ENCODE data around the gene CD68. TPM values are rescaled to one million over a fixed set of nuclear protein-coding genes. Genes with fewer than 3 reads are reported as not detected.

Gene CD68
- total RNA-seq, 2 experiments from 2014 or later = 0.44 to 0.54 TPM

DNA sequence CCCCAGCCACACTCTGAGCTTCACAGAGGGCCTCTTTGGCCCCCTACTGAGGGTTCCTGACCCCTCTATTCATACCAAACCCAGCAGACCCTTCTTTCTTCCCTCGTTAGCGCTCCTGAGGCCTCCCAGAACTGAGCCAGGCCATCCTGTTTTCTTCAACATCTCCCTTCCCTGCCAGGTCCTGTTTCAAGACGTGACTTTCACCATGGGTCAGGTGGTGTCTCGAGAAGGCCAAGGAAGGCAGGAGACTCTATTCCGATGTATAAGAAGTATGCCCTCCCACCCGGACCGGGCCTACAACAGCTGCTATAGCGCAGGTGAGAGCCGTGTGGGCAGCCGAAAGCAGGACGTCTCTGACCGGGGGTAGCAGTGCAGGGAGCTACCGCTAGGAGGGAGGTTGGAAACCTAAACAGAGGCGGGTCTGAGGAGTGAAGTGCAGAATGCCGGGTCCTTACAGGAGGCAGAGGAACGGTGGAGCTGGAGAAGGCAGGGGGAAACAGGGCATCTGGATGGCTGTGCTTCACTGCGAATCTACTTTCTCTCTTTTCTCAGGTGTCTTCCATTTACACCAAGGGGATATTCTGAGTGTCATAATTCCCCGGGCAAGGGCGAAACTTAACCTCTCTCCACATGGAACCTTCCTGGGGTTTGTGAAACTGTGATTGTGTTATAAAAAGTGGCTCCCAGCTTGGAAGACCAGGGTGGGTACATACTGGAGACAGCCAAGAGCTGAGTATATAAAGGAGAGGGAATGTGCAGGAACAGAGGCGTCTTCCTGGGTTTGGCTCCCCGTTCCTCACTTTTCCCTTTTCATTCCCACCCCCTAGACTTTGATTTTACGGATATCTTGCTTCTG, 19.0 kb upstream of the CD68 start:
- intact Hi-C loops (cut with micrococcal nuclease; ENCODE audit: unreplicated experiment) = loop anchor here (1.0 to 2.0 kb wide), 5 partner anchors 12 to 204 kb away; partner anchors contain the start of gene POLR2A
- Histone ChIP-seq H2AFZ (ENCODE audit: low read length) (no peak overlapping the region; the same call in 1 of the 2 replicates), H3K27ac (ENCODE audit: low read depth, low read length, poor library complexity, severe bottlenecking) (peak overlapping the region; percentile 80), H3K36me3 (ENCODE audit: insufficient read depth, low read length) (peaks cover 22% of the 10 kb centered on the region), H3K9me2 (ENCODE audit: insufficient read depth, low read length) (no peaks in the 10 kb centered on the region), H3K9me3 (ENCODE audit: low read length) (no peaks in the 10 kb centered on the region), H3K4me2 (ENCODE audit: low read length) (peak overlapping the region; percentile 74), H3K4me1 (ENCODE audit: insufficient read depth, low read length, poor library complexity, severe bottlenecking) (peaks cover 47% of the 10 kb centered on the region), H4K20me1 (ENCODE audit: insufficient read depth, low read length) (no peaks in the 10 kb centered on the region), H3K4me3 (ENCODE audit: low read depth, low read length, poor library complexity, severe bottlenecking) (peak overlapping the region; percentile 94), H3K79me2 (ENCODE audit: insufficient read depth, low read depth, low read length) (peaks cover 31% of the 10 kb centered on the region; the same call in 1 of the 2 replicates)
- POLR2A ChIA-PET = interaction anchor here (0.6 to 1.5 kb wide), 11 partner anchors 13 to 686 kb away, joined by 3 to 9 read pairs (median 3); partner anchors contain the start of genes TMEM102 and TNFSF12
- DNase-seq (ENCODE audit: low spot score) = peak; percentile 81
- no TSS peak for BruUV-seq (replicated peaks)
- CTCF ChIA-PET (ENCODE audit: unreplicated experiment) = interaction anchor here (0.6 to 2.3 kb wide), 8 partner anchors 46 to 223 kb away, joined by 3 to 18 read pairs (median 3); partner anchors contain the start of genes TMEM95 and WRAP53
- TF ChIP-seq, protein P1, sequence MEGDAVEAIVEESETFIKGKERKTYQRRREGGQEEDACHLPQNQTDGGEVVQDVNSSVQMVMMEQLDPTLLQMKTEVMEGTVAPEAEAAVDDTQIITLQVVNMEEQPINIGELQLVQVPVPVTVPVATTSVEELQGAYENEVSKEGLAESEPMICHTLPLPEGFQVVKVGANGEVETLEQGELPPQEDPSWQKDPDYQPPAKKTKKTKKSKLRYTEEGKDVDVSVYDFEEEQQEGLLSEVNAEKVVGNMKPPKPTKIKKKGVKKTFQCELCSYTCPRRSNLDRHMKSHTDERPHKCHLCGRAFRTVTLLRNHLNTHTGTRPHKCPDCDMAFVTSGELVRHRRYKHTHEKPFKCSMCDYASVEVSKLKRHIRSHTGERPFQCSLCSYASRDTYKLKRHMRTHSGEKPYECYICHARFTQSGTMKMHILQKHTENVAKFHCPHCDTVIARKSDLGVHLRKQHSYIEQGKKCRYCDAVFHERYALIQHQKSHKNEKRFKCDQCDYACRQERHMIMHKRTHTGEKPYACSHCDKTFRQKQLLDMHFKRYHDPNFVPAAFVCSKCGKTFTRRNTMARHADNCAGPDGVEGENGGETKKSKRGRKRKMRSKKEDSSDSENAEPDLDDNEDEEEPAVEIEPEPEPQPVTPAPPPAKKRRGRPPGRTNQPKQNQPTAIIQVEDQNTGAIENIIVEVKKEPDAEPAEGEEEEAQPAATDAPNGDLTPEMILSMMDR (conservative IDR thresholded peaks at IDR 0.05; ENCODE audit: low read length) = no peak; the same call in 1 of the 2 replicates
- no peak for TF ChIP-seq EZH2phosphoT487 (IDR thresholded peaks at IDR 0.05; ENCODE audit: borderline replicate concordance, low read depth, low read length)

DNA sequence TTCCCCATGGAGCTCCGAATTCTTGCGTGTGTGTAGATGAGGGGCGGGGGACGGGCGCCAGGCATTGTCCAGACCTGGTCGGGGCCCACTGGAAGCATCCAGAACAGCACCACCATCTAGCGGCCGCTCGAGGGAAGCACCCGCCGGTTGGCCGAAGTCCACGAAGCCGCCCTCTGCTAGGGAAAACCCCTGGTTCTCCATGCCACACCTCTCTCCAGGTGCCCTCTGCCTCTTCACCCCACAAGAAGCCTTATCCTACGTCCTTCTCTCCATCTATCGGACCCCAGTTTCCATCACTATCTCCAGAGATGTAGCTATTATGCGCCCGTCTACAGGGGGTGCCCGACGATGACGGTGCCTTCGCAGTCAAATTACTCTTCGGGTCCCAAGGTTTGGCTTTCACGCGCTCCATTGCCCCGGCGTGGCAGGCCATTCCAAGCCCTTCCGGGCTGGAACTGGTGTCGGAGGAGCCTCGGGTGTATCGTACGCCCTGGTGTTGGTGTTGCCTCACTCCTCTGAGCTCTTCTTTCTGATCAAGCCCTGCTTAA, 18.3 kb upstream of the CD68 start:
- intact Hi-C loops (cut with micrococcal nuclease; ENCODE audit: unreplicated experiment) = loop anchor here (1.0 to 2.0 kb wide), 5 partner anchors 11 to 205 kb away; partner anchors contain the start of gene POLR2A
- peak overlapping the region; percentile 77 for H2AFZ ChIP-seq (ENCODE audit: low read length)
- peak overlapping the region; percentile 80 for H3K27ac ChIP-seq (ENCODE audit: low read depth, low read length, poor library complexity, severe bottlenecking)
- peak; percentile 88 for DNase-seq (ENCODE audit: low spot score)
- peaks cover 47% of the 10 kb centered on the region for H3K4me1 ChIP-seq (ENCODE audit: insufficient read depth, low read length, poor library complexity, severe bottlenecking)
- BruUV-seq (replicated peaks) = TSS peak; percentile 87
- no peaks in the 10 kb centered on the region for H3K9me3 ChIP-seq (ENCODE audit: low read length)
- H3K4me3 ChIP-seq (ENCODE audit: low read depth, low read length, poor library complexity, severe bottlenecking) = peak overlapping the region; percentile 94
- CTCF ChIA-PET (ENCODE audit: unreplicated experiment) = interaction anchor here (0.6 to 2.3 kb wide), 7 partner anchors 47 to 206 kb away, joined by 3 to 18 read pairs (median 3); partner anchors contain the start of genes TMEM95 and WRAP53
- H3K4me2 ChIP-seq (ENCODE audit: low read length) = peak overlapping the region; percentile 74
- H3K9me2 ChIP-seq (ENCODE audit: insufficient read depth, low read length) = no peaks in the 10 kb centered on the region
- peaks cover 31% of the 10 kb centered on the region; the same call in 1 of the 2 replicates for H3K79me2 ChIP-seq (ENCODE audit: insufficient read depth, low read depth, low read length)
- H4K20me1 ChIP-seq (ENCODE audit: insufficient read depth, low read length) = no peaks in the 10 kb centered on the region
- POLR2A ChIA-PET = interaction anchor here (0.6 to 1.5 kb wide), 11 partner anchors 13 to 685 kb away, joined by 3 to 9 read pairs (median 3); partner anchors contain the start of genes TMEM102 and TNFSF12
- H3K36me3 ChIP-seq (ENCODE audit: insufficient read depth, low read length) = peaks cover 29% of the 10 kb centered on the region
- TF ChIP-seq, protein P1 (conservative IDR thresholded peaks at IDR 0.05; ENCODE audit: low read length) = peak; percentile 74
- TF ChIP-seq EZH2phosphoT487 (IDR thresholded peaks at IDR 0.05; ENCODE audit: borderline replicate concordance, low read depth, low read length) = no peak

Measured in OCI-LY7 (cell line).